Measurements from ENCODE around the gene HRH2.
A peak's percentile ranks its signal among the peaks of the same experiment; 100 is the strongest.

Gene HRH2

GRCh38 chr5:175728885-175729828 is 71.3 kb downstream of the HRH2 start:
- H3K4me3 ChIP-seq (ENCODE audit: low read depth, low read length) = no peak overlapping the region
- no peak for TF ChIP-seq CTCF (IDR thresholded peaks at IDR 0.05; ENCODE audit: low read depth, low read length)

GRCh38 chr5:175729829-175730277 is 72.0 kb downstream of the HRH2 start:
- peak; percentile 97 for TF ChIP-seq CTCF (IDR thresholded peaks at IDR 0.05; ENCODE audit: low read depth, low read length)
- H3K4me3 ChIP-seq (ENCODE audit: low read depth, low read length) = no peak overlapping the region

GRCh38 chr5:175731172-175731571 is 73.3 kb downstream of the HRH2 start:
- H3K4me3 ChIP-seq (ENCODE audit: low read depth, low read length) = no peak overlapping the region
- no peak for TF ChIP-seq CTCF (IDR thresholded peaks at IDR 0.05; ENCODE audit: low read depth, low read length)

- H3K4me3 ChIP-seq (ENCODE audit: low read depth, low read length) = no peak overlapping the region
- no peak for TF ChIP-seq CTCF (IDR thresholded peaks at IDR 0.05; ENCODE audit: low read depth, low read length)
Observed at GRCh38 chr5:175731756-175732465, 74.0 kb downstream of the HRH2 start.

- no peak for TF ChIP-seq CTCF (IDR thresholded peaks at IDR 0.05; ENCODE audit: low read depth, low read length)
- no peak overlapping the region for H3K4me3 ChIP-seq (ENCODE audit: low read depth, low read length)
Observed at GRCh38 chr5:175733017-175733416, 75.1 kb downstream of the HRH2 start.

- no peak for TF ChIP-seq CTCF (IDR thresholded peaks at IDR 0.05; ENCODE audit: low read depth, low read length)
Observed at GRCh38 chr5:175734016-175734415, 76.1 kb downstream of the HRH2 start.

GRCh38 chr5:175734501-175734900 is 76.6 kb downstream of the HRH2 start:
- no peak overlapping the region for H3K4me3 ChIP-seq (ENCODE audit: low read depth, low read length)
- TF ChIP-seq CTCF (IDR thresholded peaks at IDR 0.05; ENCODE audit: low read depth, low read length) = no peak

More at GRCh38 chr5:175734016-175734415, 76.1 kb downstream of the HRH2 start:
- no peak overlapping the region for H3K4me3 ChIP-seq (ENCODE audit: low read depth, low read length)

Data from WI38 (cell line).